Middle frontal gyrus (tissue), 1 donor: ENCODE data around the gene GDF10.

ENCODE experiments used
- DNase-seq: peaks from one replicate; pipeline ENCODE4 v3.0.0-alpha.2; 2015; ENCODE audit warnings: low spot score; ENCODE audit errors: extremely low spot score

Gene GDF10

GRCh38 chr10:47290338-47290737 is 9.7 kb upstream of the GDF10 start:
- DNase-seq = no peak

GRCh38 chr10:47291682-47292081 is 8.3 kb upstream of the GDF10 start:
- no peak for DNase-seq

GRCh38 chr10:47294057-47294456 is 5.9 kb upstream of the GDF10 start:
- DNase-seq = no peak

GRCh38 chr10:47294501-47294900 is 5.5 kb upstream of the GDF10 start:
- no peak for DNase-seq

GRCh38 chr10:47295411-47295810 is 4.6 kb upstream of the GDF10 start:
- DNase-seq = no peak

GRCh38 chr10:47296156-47296894 is 3.7 kb upstream of the GDF10 start:
- DNase-seq = no peak

- no peak for DNase-seq
Measured at GRCh38 chr10:47296941-47297340, 3.1 kb upstream of the GDF10 start.

GRCh38 chr10:47297866-47298540 is 2.0 kb upstream of the GDF10 start:
- DNase-seq = no peak

GRCh38 chr10:47298715-47299114 is 1.3 kb upstream of the GDF10 start:
- no peak for DNase-seq

- DNase-seq = no peak
Measured at GRCh38 chr10:47300429-47300931, 483 bp downstream of the GDF10 start.

- no peak for DNase-seq
Measured at GRCh38 chr10:47301833-47302232, 1.8 kb downstream of the GDF10 start.

GRCh38 chr10:47303105-47303504 is 3.1 kb downstream of the GDF10 start:
- no peak for DNase-seq

- no peak for DNase-seq
Measured at GRCh38 chr10:47303866-47304265, 3.9 kb downstream of the GDF10 start.

- no peak for DNase-seq
Measured at GRCh38 chr10:47305566-47305965, 5.6 kb downstream of the GDF10 start.

GRCh38 chr10:47306387-47307210 is 6.6 kb downstream of the GDF10 start:
- DNase-seq = no peak

- DNase-seq = no peak
Measured at GRCh38 chr10:47307381-47307780, 7.4 kb downstream of the GDF10 start.

- no peak for DNase-seq
Measured at GRCh38 chr10:47308775-47309174, 8.8 kb downstream of the GDF10 start.

- DNase-seq = no peak
Measured at GRCh38 chr10:47309408-47310089, 9.6 kb downstream of the GDF10 start.

GRCh38 chr10:47310090-47310505 is 10.1 kb downstream of the GDF10 start:
- no peak for DNase-seq

- no peak for DNase-seq
Measured at GRCh38 chr10:47311193-47311931, 11.4 kb downstream of the GDF10 start.
